22Rv1 (cell line): ENCODE measurements around the gene FBF1.
"Not testable (repeated sequence)": the region's sequence is repeated elsewhere in the genome, so short reads cannot be mapped to it uniquely, and the experiment has no call there.

Experiments
- H3K27ac ChIP-seq: fragments of 450-650 bp; 2 replicates; pipeline ENCODE4 v1.5.1; 2017
- CTCF ChIP-seq: fragments of 450-650 bp; IDR thresholded peaks from 2 replicates; pipeline ENCODE4 v1.5.1; 2017; ENCODE audit warnings: mild to moderate bottlenecking
- ZFX ChIP-seq: fragments of 450-650 bp; IDR thresholded peaks from 2 replicates; pipeline ENCODE4 v1.6.1; 2017; ENCODE audit warnings: antibody characterized with exemption, borderline replicate concordance

FBF1 gene

GRCh38 chr17:75979705-75980187 lies 38.9 kb upstream of the FBF1 start:
- TF ChIP-seq ZFX (no peak), CTCF (no peak)
- H3K27ac ChIP-seq = peak overlapping the region; percentile 96

DNA sequence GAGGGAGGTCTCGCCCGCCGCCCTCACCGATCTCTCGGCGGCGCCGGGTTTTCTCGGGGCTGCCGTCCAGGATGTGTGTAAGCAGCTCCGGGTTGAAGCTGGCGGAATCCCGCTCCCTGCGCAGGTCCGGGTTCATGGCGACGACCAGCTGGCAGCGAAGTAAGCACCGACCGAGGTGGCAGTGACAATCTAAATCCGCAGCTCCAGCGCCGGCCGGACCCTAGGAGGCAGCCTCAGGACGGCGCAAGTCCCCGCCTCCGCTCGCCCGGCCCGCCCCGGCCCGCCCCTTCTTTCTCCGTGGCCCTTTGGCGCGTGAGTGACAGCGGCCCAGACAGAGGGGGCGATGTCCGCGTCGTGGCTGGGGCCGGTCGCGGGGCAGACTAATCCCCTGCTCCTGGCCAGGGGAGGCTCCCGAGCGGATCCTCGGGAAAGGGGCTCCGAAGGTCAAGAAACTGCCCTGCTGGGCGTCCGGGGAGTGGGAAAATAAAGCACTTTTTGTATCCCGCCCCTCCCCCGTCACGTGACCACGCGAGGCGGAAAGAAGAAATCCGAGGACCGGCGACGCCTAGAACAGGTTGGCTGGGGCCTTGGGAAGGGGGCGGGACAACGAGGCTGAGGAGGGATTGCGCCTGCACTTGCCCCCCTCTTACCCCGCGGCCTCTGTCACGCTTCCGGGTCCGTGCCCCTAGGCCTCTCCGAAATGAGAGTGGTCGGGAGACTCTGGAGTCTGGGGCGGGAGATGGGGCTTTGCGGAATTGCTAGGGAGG lies 38.3 kb upstream of the FBF1 start, which contains the start of the genes ACOX1 and TEN1:
Gene ACOX1 (minus strand): TSS at position 229 of the 767 bp plus-strand sequence. CDS start 93 bp downstream, at position 136.
Gene TEN1 (plus strand): TSS at position 303 of the 767 bp plus-strand sequence. CDS start 6,953 bp downstream, outside the sequence.
- TF ChIP-seq ZFX = no peak
- TF ChIP-seq CTCF = peak; percentile 62
- H3K27ac ChIP-seq = peak within 1 kb of the TSS; percentile 96

GRCh38 chr17:75976175-75976848 lies 35.5 kb upstream of the FBF1 start:
- TF ChIP-seq CTCF (no peak), ZFX (no peak)
- peak overlapping the region; percentile 7; the same call in 1 of the 2 replicates for H3K27ac ChIP-seq

GRCh38 chr17:75975757-75976174 lies 34.9 kb upstream of the FBF1 start:
- TF ChIP-seq ZFX (no peak), CTCF (no peak)
- H3K27ac ChIP-seq = peak overlapping the region; percentile 7; the same call in 1 of the 2 replicates

DNA sequence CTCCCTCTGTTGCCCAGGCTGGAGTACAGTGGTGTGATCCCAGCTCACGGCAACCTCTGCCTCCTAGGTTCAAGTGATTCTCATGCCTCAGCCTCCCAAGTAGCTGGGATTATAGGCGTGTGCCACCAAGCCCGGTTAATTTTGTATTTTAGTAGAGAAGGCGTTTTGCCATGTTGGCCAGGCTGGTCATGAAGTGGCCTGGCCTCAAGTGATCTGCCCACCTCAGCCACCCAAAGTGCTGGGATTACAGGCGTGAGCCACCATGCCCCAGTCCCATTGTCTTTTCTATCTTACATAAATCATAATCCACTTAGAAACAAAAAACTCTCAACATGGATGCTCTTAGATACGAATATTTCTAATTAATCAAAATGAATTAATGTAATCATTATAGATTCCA lies 34.3 kb upstream of the FBF1 start:
- H3K27ac ChIP-seq = not testable (repeated sequence)

DNA sequence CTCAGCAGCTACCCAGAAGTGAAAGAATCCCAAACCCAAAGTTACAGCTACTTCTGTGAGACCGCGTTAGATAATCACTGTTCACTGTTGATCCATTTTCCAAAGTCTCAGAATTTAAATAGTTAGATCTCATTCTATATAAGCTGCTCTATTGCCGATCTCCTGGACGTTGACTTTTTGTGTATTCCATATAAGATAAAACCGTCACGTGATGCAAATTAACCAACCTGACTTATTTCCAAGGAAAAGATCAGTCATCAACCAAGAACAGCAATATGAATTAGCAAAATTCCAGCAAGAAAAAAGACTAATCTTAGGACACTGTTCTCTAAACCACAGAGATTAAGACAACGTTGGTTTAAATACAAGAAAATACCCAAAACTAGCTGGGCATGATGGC lies 29.8 kb upstream of the FBF1 start:
- TF ChIP-seq CTCF = no peak
- no peak for TF ChIP-seq ZFX
- peak overlapping the region; percentile 22; the same call in 1 of the 2 replicates for H3K27ac ChIP-seq

GRCh38 chr17:75970011-75970523 lies 29.2 kb upstream of the FBF1 start:
- H3K27ac ChIP-seq = peak overlapping the region; percentile 22; the same call in 1 of the 2 replicates
- TF ChIP-seq ZFX = no peak

DNA sequence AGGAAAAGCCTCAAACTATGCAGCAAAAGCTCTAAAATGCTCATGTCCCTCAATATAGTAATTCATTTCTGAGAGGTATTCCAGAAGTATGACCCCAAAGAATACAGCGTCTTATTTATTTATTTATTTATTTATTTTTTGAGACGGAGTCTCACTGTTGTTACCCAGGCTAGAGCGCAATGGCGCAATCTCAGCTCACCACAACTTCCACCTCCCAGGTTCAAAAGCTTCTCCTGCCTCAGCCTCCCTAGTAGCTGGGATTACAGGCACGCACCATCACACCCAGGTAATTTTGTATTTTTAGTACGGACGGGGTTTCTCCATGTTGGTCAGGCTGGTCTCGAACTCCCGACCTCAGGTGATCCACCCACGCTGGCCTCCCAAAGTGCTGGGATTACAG lies 28.2 kb upstream of the FBF1 start:
- not testable (repeated sequence) for H3K27ac ChIP-seq
